ENCODE data around the gene APBB1. TPM values are rescaled to one million over a fixed set of nuclear protein-coding genes. Genes with fewer than 3 reads are reported as not detected.

APBB1 gene
- 59.2 and 63.5 TPM in 2 replicates for total RNA-seq

GRCh38 chr11:6419009-6419631 is at the start of gene APBB1:
APBB1 (minus strand) TSS chr11:6419094; CDS start chr11:6411347, 7,747 bp downstream.
- DNase-seq (ENCODE audit: low read depth, low spot score), result no peak

DNA sequence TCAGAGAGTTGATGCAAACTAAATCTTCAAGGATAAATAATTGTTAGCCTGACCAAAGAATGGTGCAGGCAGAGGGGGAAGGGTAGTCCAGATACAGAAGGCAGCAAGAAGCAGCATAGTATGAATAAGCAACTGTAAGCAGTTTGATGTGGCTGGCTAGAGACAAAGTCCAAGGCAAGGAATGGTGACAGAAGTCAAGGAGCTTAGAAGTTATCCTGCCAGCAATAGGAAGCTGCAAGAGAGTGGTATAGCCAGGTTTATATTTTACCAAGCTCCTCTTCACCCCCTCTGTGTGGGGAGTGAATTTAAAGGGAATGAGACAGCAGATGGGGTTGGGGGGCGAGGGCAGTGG is 40.2 kb upstream of the APBB1 start:
- no peak for DNase-seq (ENCODE audit: low read depth, low spot score)

- no peak for DNase-seq (ENCODE audit: low read depth, low spot score)
These were observed 39.6 kb upstream of the APBB1 start for GRCh38 chr11:6458352-6459098.

DNA sequence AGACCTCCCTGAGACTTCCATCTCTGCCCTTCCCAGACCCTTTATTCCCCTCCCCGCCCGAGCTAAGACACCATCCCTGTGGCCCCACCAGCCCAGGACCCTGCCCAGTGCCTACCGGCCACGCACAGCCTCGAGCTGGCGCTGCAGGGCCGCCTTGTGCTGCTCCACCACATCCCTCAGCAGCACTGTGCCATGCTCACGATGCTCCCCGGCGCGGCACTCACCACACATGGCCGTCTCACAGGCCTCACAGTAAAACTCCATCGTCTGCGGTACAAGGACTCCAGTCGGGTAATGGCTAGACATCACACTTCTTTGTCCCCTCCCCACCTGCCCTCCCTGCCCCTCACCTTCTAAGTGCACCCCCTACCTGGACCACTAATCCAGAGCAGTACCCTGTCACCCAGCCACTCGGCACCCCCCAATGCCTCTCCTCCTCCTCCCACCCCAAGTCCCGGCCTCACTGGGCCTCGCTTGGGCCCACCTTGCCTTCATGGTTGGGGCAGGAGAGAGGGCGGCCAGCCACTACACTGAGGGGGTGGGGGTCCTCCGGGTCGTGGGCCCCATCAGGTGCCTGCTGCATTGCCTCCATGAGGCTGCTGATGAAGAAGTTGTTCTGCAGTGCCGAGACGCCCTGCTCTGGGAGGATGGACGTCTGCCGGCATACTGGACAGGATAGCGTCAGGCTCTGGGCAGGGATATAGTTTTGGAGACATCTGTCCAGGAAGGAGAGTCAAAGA is 38.9 kb upstream of the APBB1 start:
- no peak for DNase-seq (ENCODE audit: low read depth, low spot score)

- DNase-seq (ENCODE audit: low read depth, low spot score), result no peak
These were observed 37.6 kb upstream of the APBB1 start for GRCh38 chr11:6456361-6457073.

DNA sequence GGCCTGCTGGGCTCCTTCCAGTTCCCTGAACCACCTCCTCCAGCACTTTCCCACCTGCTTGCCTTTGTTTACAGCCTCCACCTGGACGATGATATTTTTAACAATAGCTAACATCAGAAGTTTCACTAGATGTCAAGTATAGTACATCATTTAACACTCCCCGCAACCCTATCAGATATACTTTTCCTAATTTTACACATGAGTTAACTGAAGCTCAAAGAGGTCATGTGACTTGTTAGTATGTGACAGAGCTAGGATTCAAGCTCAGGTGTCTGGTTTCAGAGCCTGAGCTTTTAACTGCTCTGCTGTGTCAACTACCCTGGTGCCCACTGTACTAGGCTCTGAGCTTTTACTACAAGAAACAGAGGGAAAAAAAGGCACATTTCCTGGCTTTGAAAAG is 36.2 kb upstream of the APBB1 start:
- no peak for DNase-seq (ENCODE audit: low read depth, low spot score)

DNA sequence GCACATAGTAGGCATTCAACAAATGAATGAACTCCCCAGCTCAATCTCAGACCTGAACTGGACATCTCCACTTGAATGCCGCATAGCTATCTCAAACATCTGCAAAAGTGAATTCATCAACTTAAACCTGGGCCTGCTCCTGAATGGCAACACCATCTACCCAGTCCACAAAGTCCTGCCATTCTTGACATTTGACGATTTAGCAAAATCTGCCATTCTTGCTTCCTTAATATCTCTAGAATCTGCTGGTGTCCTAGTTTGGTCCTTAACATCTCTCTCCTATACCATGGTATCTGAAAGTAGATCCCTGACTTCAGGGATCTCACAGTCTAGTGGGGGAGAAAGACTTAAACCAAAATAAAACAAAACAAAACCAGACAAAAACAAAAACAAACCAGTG is 34.3 kb upstream of the APBB1 start:
- no peak for DNase-seq (ENCODE audit: low read depth, low spot score)

GRCh38 chr11:6452219-6452618 is 33.3 kb upstream of the APBB1 start:
- no peak for DNase-seq (ENCODE audit: low read depth, low spot score)

- no peak for DNase-seq (ENCODE audit: low read depth, low spot score)
These were observed 29.7 kb upstream of the APBB1 start for GRCh38 chr11:6448574-6448973.

- DNase-seq (ENCODE audit: low read depth, low spot score), result peak; percentile 5
These were observed 24.5 kb upstream of the APBB1 start for GRCh38 chr11:6443269-6444003.

- DNase-seq (ENCODE audit: low read depth, low spot score), result no peak
These were observed 23.5 kb upstream of the APBB1 start for GRCh38 chr11:6442441-6442840.

- DNase-seq (ENCODE audit: low read depth, low spot score), result no peak
These were observed 22.0 kb upstream of the APBB1 start, which contains the start of gene HPX for GRCh38 chr11:6440906-6441358. HPX (minus strand) TSS chr11:6440987; CDS start chr11:6440963, 24 bp downstream.

- DNase-seq (ENCODE audit: low read depth, low spot score), result peak; percentile 20
These were observed 20.2 kb upstream of the APBB1 start for GRCh38 chr11:6438979-6439571.

DNA sequence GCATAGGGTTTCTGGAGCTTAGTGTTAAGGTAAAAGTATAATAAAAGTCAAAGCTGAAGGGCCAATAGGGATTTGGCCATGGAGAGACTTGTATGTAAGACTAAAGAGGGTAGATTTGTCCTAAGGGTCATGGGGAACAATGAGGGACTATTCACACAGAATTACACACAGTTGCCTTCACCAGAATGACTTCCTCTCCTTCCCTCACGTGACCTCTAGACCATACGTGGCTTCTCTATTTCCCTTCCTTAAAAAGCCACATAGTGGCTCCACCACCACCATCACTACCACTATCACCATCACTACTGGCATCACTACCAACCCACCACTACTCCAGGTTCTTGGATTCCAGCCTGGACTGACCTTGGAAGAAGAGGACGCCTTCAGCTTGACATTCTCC is 19.1 kb upstream of the APBB1 start:
- DNase-seq (ENCODE audit: low read depth, low spot score), result no peak

GRCh38 chr11:6437423-6437822 is 18.5 kb upstream of the APBB1 start:
- DNase-seq (ENCODE audit: low read depth, low spot score), result no peak

DNA sequence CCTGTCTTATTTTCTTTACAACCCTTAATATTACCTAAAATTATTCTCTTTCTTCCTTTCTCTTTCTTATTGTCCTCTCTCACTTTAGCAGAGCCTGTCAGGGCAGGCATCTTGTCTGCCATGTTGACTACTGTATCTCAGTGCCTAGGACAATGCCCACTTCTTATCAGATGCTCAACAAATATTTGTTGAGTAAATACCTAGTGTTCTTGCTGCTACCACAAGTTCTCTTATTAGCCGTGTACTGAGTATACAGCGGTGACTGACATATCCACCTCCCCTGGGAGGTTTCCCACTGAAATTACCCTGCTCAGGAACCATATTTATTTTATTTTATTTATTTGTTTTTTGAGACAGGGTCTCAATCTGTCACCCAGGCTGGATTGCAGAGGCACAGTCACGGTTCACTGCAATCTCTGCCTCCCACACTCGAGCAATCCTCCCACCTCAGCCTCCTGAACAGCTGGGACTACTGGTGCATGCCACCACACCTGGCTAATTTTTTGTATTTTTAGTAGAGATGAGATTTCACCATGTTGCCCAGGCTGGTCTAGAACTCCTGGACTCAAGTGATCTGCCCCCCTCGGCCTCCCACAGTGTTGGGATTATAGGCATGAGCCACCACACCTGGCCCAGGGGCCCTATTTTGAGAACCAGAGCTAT is 15.2 kb upstream of the APBB1 start:
- DNase-seq (ENCODE audit: low read depth, low spot score), result no peak

- no peak for DNase-seq (ENCODE audit: low read depth, low spot score)
These were observed 13.0 kb upstream of the APBB1 start for GRCh38 chr11:6431861-6432260.

DNA sequence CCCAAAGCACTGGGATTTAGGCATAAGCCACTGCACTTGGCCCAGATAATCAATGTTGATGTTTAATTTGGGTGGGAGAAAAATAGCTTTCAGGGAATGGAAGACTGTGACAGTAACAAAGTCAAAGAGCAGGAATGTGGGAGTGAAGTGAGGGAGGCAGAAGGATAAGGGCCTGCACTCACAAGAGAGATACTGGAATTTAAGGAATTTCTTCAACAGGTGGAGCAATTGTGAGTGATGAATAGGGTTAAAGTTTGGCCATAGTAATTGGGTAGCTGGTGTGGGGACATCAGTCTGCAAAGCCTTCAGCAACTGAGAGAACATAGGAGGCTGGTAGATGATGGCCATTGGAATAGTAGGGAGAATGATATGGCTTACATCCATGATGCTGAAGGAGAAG is 8.6 kb upstream of the APBB1 start:
- DNase-seq (ENCODE audit: low read depth, low spot score), result no peak

- no peak for DNase-seq (ENCODE audit: low read depth, low spot score)
These were observed 1.8 kb upstream of the APBB1 start for GRCh38 chr11:6420677-6421076.

GRCh38 chr11:6418557-6419008 is 311 bp downstream of the APBB1 start:
- DNase-seq (ENCODE audit: low read depth, low spot score), result no peak
